Esophagus (tissue), 2 donors: ENCODE measurements around the gene MAP10. TPM values are rescaled to one million over a fixed set of nuclear protein-coding genes. Genes with fewer than 3 reads are reported as not detected.
"Not testable (repeated sequence)": the region's sequence is repeated elsewhere in the genome, so short reads cannot be mapped to it uniquely, and the experiment has no call there.

ENCODE experiments used
- H3K27ac ChIP-seq, 2 donors: one replicate each; pipeline ENCODE4 v1.5.1; 2013; ENCODE audit warnings: low read depth in 2 of 2, mild to moderate bottlenecking in 2 of 2, inconsistent platforms in 1 of 2, low read length in 1 of 2, moderate library complexity in 1 of 2
- H3K27me3 ChIP-seq, 2 donors: one replicate each; pipeline ENCODE4 v1.6.1; 2013; ENCODE audit warnings: low read length in 2 of 2, control low read depth in 1 of 2, mild to moderate bottlenecking in 1 of 2; ENCODE audit not compliant: insufficient read depth in 2 of 2, control insufficient read depth in 1 of 2
- H3K36me3 ChIP-seq, 2 donors: one replicate each; pipeline ENCODE4 v1.6.1; 2013; ENCODE audit warnings: low read length in 1 of 2; ENCODE audit not compliant: control insufficient read depth in 2 of 2, insufficient read depth in 2 of 2
- H3K4me1 ChIP-seq, 2 donors: one replicate each; pipeline ENCODE4 v1.6.1; 2013; ENCODE audit warnings: low read length in 1 of 2; ENCODE audit not compliant: control insufficient read depth in 2 of 2, insufficient read depth in 2 of 2
- H3K4me3 ChIP-seq, 2 donors: one replicate each; pipeline ENCODE4 v1.5.1; 2013; ENCODE audit warnings: low read length in 2 of 2, mild to moderate bottlenecking in 2 of 2, low read depth in 1 of 2, moderate library complexity in 1 of 2
- H3K9me3 ChIP-seq, 2 donors: one replicate each; pipeline ENCODE4 v1.6.1; 2013; ENCODE audit warnings: mild to moderate bottlenecking in 2 of 2, low read depth in 1 of 2, low read length in 1 of 2, moderate library complexity in 1 of 2; ENCODE audit not compliant: control insufficient read depth in 2 of 2, insufficient read depth in 1 of 2
- WGBS, 2 donors: extraction: QIAGEN DNeasy Blood & Tissue Kit; methylation state at CpG; one replicate each; pipeline ENCODE4 v1.1.7; 2013; 5-methylcytosine and 5-hydroxymethylcytosine counted together
- polyA plus RNA-seq, 2 donors: library from polyadenylated mRNA; stranded (reverse); fragments of 200-250 nt; gene quantifications; one replicate each; pipeline ENCODE4 v1.2.3, GENCODE V29; 2013
- donor health status: healthy with polysubstance abuse.
- donor health status: Bipolar disorder and iron deficiency.

MAP10 gene
- polyA plus RNA-seq, 2 donors: 0.45 to 0.52 TPM

DNA sequence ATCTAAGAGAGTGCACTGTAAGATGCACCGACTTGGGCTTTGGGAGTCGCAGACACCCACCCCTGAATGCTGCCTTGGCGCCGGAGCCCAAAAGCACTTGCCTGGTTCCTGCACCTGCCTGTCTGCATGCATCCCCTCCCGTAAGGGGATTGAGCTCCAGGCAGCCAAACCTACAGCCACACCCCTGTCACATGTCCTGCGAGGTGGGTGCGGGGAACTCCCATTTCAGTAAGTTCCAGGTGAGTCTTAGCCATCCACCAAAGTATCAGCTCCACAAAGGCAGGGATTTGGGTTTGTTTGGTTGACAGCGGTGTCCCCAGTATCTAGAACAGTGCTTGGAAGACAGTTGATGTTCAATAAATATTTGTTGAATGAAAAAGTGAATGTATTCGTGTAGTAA lies 31.5 kb upstream of the MAP10 start:
- Histone ChIP-seq H3K27me3 (peaks cover 0 to 3% of the 10 kb centered on the region in 2 donors), H3K27ac (no peak overlapping the region), H3K9me3 (peaks cover 0 to 3% of the 10 kb centered on the region in 2 donors), H3K4me3 (no peak overlapping the region), H3K4me1 (peaks cover 0 to 1% of the 10 kb centered on the region in 2 donors), H3K36me3 (no peaks in the 10 kb centered on the region)
- 88 to 89% methylated on average over 9 of the region's 9 CpGs for WGBS, 2 donors

DNA sequence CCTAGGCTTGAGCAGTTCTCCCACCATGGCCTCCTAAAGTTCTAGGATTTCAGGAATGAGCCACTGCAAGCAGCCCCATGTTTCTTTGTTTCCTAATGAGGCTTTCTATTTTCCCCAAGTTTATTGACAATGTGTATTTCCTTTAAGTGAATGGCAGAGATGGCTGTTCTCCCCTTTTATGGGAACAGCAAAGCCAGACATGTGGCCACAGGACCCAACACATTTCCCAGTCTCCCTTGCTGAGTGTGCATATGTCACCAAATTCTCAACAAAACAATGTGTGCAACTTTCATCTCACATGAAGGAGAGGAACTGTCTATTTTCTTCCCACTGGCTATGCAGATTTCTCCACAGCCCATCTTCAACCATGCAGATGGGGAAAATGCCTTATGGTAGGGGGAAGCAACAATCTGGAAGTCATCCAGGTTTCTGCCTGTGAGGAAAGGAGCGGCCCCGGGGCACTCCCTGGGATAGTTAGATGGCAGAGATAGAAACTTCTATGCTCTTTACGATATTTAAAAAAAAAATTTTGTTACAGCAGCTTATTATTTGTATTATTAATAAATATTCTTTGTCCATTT lies 28.6 kb upstream of the MAP10 start:
- H3K4me3 ChIP-seq: no peak overlapping the region
- peaks cover 0 to 3% of the 10 kb centered on the region in 2 donors for H3K27me3 ChIP-seq
- WGBS, 2 donors: 65 to 68% methylated on average over 3 of the region's 3 CpGs
- no peaks in the 10 kb centered on the region for H3K36me3 ChIP-seq
- H3K9me3 ChIP-seq: peaks cover 0 to 3% of the 10 kb centered on the region in 2 donors
- no peak overlapping the region for H3K27ac ChIP-seq
- H3K4me1 ChIP-seq: no peaks in the 10 kb centered on the region

DNA sequence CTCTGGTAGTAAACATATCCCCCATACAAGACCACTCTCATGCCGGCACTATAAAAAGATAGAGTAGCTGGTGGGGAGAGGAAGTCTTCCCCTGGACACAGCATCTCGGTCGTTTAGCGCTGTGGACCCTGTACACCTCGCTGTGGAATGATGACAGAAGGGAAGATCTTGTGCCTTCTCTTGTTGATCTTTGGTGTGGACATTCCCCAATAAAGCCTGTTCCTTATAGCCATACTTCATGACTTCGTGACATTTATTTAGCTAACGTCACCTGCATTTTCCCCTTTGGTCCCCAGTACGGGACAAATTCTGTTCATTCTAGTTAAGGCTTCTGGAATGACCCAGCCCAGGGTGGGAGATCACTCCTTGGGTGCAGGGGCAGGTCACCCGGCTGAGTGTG lies 24.9 kb upstream of the MAP10 start:
- H3K27ac ChIP-seq: no peak overlapping the region
- no peaks in the 10 kb centered on the region for H3K4me1 ChIP-seq
- peaks cover 0 to 3% of the 10 kb centered on the region in 2 donors for H3K27me3 ChIP-seq
- no peaks in the 10 kb centered on the region for H3K9me3 ChIP-seq
- WGBS, 2 donors: 94 to 95% methylated on average over 9 of the region's 9 CpGs
- no peaks in the 10 kb centered on the region for H3K36me3 ChIP-seq
- H3K4me3 ChIP-seq: no peak overlapping the region

DNA sequence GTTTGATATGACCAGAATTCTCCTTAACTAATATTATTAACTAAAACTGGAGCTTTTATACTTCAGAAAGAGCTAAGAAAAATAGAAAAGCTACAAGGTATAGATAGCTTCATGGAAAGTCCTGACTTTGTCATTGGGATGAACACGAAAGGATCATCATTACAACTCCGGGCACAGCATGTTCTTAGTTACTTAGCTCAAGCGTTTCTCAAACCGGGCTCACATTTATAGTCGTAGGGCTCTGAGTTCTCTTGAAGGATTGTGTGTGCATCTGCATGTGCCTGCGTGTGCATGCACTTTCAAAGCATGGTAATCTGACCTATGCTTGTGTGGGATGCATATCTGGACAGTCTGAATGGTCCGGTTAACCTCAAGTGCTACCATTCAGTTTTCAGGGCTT lies 20.4 kb upstream of the MAP10 start:
- H3K4me1 ChIP-seq: no peaks in the 10 kb centered on the region
- H3K27ac ChIP-seq: no peak overlapping the region
- no peaks in the 10 kb centered on the region for H3K27me3 ChIP-seq
- H3K36me3 ChIP-seq: no peaks in the 10 kb centered on the region
- no peaks in the 10 kb centered on the region for H3K9me3 ChIP-seq
- WGBS, 2 donors: 90 to 92% methylated on average over 7 of the region's 7 CpGs
- no peak overlapping the region for H3K4me3 ChIP-seq

DNA sequence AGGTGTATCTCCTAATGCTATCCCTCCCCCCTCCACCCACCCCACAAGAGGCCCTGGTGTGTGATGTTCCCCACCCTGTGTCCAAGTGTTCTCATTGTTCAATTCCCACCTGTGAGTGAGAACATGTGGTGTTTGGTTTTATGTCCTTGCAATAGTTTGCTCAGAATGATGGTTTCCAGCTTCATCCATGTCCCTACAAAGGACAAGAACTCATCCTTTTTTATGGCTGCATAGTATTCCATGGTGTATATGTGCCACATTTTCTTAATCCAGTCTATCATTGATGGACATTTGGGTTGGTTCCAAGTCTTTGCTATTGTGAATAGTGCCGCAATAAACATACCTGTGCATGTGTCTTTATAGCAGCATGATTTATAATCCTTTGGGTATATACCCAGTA lies 19.6 kb upstream of the MAP10 start:
- H3K36me3 ChIP-seq, H3K9me3 ChIP-seq, H3K4me1 ChIP-seq, H3K27me3 ChIP-seq, H3K27ac ChIP-seq, H3K4me3 ChIP-seq: not testable (repeated sequence)
- WGBS, 2 donors: 100% methylated on average over 1 of the region's 1 CpG

DNA sequence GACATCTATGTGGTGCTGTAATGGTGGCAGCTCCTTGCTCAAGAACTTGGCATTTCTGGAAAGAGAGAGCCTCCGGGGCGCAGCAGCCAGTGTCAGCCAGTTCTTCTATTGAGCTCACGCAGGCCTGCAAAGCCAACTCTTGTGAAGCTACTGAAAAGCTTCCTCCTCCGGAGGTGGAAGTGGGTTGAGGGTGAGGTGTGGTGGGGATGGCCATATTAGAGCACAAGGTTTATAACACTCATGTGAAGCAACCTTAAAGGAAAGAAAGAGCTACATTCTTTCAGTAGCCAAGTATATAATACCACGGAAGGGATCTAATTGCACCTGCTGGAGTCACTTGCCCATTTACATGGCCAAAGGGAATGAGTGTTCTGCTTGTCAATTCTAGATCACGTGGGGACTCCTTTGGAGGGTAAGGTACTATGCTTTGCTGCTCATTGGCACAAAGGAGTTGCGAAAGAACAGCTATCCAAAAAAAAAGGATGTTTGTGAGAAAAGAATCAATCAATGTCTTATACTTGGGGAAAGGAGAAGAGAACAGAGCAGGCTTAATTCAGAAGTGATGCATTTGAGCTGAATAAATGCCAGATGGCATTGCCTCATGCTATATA lies 18.3 kb upstream of the MAP10 start:
- no peaks in the 10 kb centered on the region for H3K9me3 ChIP-seq
- H3K27me3 ChIP-seq: no peaks in the 10 kb centered on the region
- no peak overlapping the region for H3K4me3 ChIP-seq
- H3K36me3 ChIP-seq: no peaks in the 10 kb centered on the region
- no peak overlapping the region for H3K27ac ChIP-seq
- WGBS, 2 donors: 59 to 71% methylated on average over 7 of the region's 7 CpGs
- no peaks in the 10 kb centered on the region for H3K4me1 ChIP-seq

DNA sequence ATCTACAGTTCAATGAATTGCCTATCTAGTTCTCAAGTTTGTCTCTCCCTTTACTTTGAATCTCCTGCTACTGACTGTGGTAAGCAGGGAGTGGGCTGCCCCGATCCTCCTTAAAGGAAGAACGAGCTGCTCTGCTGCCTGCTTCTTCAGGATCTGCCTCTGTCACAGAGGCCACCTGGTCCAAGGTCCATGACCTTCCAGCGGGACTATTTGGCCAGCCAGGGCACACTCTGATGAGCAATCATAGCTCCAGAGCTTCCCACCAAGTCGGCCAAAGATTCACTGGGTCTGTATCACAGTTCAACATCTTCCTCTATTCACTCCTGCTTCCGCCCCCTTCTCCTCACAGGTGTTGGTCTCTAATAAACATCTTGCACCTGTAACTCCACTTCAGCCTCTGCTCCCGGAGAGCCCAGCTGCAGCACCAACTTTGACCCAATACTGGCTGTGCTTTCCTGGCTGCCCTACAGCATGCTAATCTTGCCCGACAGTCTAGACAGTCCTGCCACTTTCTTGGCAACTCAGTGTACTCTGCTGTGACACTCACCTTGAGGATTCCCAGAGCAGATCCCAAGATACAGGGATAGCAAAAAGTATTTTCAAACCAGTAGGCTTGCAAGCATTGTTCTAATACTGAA lies 16.9 kb upstream of the MAP10 start:
- Histone ChIP-seq H3K4me1 (peaks cover 0 to 4% of the 10 kb centered on the region in 2 donors), H3K9me3 (no peaks in the 10 kb centered on the region), H3K4me3 (no peak overlapping the region), H3K27ac (no peak overlapping the region), H3K27me3 (no peaks in the 10 kb centered on the region), H3K36me3 (no peaks in the 10 kb centered on the region)
- WGBS, 2 donors: 78 to 88% methylated on average over 7 of the region's 7 CpGs

DNA sequence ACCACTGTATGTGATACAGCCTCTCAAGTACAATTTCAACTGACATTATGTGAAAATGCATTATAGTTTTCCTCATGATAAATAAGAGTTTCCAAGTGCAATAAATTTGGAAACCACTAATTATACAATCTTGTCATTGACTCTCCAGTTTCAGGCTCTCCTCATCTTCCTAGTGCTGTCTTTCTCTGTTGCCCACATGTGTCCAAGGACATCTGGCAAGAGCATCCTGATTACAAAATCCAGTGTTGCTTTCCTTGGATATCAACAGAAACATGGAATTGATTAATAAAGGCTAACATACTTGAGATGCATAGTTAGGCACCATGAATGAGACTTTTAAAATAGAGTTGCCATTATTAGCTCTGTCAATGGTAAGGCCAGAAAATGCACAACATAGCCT lies 15.6 kb upstream of the MAP10 start:
- Histone ChIP-seq H3K27ac (no peak overlapping the region), H3K4me1 (peaks cover 0 to 6% of the 10 kb centered on the region in 2 donors), H3K9me3 (no peaks in the 10 kb centered on the region), H3K27me3 (no peaks in the 10 kb centered on the region), H3K36me3 (no peaks in the 10 kb centered on the region), H3K4me3 (no peak overlapping the region)

DNA sequence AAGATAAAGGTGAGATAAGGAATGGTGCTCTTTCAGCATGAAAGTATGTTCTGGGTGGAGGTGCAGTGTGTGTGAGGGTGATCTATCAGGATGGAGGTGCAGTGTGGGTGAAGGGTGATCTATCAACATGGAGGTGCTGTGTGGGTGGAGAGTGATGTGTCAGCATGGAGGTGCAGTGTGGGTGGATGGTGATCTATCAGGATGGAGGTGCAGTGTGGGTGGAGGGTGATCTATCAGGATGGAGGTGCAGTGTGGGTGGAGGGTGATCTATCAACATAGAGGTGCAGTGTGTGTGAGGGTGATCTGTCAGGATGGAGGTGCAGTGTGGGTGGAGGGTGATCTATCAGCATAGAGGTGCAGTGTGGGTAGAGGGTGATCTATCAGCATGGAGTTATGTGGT lies 12.3 kb upstream of the MAP10 start:
- Histone ChIP-seq H3K4me3 (no peak overlapping the region), H3K36me3 (no peaks in the 10 kb centered on the region), H3K4me1 (peaks cover 0 to 6% of the 10 kb centered on the region in 2 donors), H3K27ac (no peak overlapping the region), H3K9me3 (no peaks in the 10 kb centered on the region), H3K27me3 (no peaks in the 10 kb centered on the region)

DNA sequence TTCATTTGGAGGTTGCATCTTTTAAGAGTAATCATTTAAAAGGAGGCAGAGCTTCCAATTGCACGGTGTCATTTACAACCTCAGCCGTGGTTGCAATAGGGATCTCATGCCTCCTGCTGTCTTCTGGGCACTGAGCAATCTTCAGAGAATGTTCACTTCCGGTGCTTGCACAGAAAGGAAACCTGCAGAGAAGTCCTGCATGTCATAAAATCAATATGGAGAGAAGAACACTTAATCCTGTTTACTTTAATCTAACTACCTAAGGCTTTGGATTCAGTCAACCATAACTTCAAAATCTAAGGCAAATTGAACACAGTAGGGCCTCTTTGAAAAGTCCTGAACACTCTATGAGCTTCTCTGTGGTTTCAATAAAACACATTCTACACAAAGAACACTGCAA lies 11.3 kb upstream of the MAP10 start:
- 10 to 11% methylated on average over 3 of the region's 3 CpGs for WGBS, 2 donors
- H3K27ac ChIP-seq: no peak overlapping the region
- peaks cover 0 to 6% of the 10 kb centered on the region in 2 donors for H3K4me1 ChIP-seq
- H3K9me3 ChIP-seq: no peaks in the 10 kb centered on the region
- no peaks in the 10 kb centered on the region for H3K27me3 ChIP-seq
- H3K4me3 ChIP-seq: no peak overlapping the region
- H3K36me3 ChIP-seq: no peaks in the 10 kb centered on the region
